Measurements from ENCODE around the gene GPBAR1. TPM values are rescaled to one million over a fixed set of nuclear protein-coding genes. Genes with fewer than 3 reads are reported as not detected.

The GPBAR1 gene
- total RNA-seq, 1 donor from 2014 or later = 9.7 TPM

DNA sequence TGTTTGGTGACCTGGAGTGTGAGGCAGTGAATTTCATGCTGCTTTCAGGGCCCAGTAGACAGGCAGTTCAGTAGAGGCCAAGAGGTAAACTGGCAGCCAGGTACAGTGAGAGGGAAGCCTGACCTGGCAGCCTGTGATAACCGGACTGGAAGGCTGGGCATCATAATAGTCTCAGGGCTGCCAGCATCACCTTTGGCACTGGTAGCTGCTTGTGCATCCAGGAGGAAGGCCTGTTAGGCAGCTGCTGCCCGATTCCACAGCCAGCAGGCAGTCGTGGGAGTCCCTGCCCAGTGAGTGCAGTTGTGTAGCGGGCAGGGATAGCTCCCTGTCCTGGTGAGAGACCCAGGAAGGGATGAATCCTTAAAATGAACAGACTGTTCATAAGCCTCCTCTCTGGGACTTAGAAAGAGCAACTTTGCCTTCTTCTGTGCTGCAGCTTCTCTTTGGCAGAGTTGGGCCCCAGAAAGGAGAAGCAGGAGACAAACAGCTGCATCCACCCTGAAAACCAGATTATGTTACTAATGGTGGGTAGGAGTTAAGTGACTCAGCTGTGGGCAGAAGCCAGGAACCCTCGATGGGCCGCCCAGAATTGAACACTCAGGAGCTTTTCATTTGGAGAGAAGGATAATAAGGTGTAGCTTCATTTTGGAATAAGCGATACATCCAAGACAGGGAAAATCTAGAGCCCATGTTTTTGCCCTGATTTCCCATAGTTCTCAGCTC lies 8.1 kb upstream of the GPBAR1 start:
- Mint-ChIP-seq H3K27me3 (no peaks in the 10 kb centered on the region), H3K27ac (no peak overlapping the region), H3K4me3 (ENCODE audit: low read depth) (no peak overlapping the region), H3K4me1 (ENCODE audit: low read depth) (no peaks in the 10 kb centered on the region), H3K36me3 (ENCODE audit: insufficient read depth) (peaks cover 29% of the 10 kb centered on the region), H3K9me3 (ENCODE audit: low read depth) (no peaks in the 10 kb centered on the region)
- TF ChIP-seq, protein P1, sequence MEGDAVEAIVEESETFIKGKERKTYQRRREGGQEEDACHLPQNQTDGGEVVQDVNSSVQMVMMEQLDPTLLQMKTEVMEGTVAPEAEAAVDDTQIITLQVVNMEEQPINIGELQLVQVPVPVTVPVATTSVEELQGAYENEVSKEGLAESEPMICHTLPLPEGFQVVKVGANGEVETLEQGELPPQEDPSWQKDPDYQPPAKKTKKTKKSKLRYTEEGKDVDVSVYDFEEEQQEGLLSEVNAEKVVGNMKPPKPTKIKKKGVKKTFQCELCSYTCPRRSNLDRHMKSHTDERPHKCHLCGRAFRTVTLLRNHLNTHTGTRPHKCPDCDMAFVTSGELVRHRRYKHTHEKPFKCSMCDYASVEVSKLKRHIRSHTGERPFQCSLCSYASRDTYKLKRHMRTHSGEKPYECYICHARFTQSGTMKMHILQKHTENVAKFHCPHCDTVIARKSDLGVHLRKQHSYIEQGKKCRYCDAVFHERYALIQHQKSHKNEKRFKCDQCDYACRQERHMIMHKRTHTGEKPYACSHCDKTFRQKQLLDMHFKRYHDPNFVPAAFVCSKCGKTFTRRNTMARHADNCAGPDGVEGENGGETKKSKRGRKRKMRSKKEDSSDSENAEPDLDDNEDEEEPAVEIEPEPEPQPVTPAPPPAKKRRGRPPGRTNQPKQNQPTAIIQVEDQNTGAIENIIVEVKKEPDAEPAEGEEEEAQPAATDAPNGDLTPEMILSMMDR (IDR thresholded peaks at IDR 0.05; ENCODE audit: unreplicated experiment) = no peak
- no peak for DNase-seq (ENCODE audit: low spot score, unreplicated experiment)

DNA sequence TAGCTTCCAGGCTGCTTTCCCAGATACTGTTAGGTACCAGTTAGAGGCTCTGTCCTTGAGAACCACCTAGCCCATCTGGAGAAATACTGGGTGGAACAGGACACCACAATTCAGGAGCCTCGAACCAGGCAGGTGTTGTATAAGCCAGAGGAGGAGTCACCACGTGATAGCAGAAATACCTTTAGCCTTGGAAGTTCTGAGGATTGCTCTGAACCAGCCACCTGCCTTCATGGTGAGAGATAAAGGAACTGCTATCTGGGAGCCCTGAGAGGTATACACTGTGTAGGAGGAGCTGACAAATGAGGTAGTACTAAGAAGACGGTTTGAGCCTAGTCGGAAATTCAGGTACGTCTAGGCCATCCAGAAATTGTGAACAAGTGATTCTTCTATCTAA lies 7.6 kb upstream of the GPBAR1 start:
- TF ChIP-seq, protein P1 (IDR thresholded peaks at IDR 0.05; ENCODE audit: unreplicated experiment) = no peak
- no peaks in the 10 kb centered on the region for H3K4me1 Mint-ChIP-seq (ENCODE audit: low read depth)
- no peaks in the 10 kb centered on the region for H3K27me3 Mint-ChIP-seq
- H3K9me3 Mint-ChIP-seq (ENCODE audit: low read depth) = no peaks in the 10 kb centered on the region
- no peak overlapping the region for H3K27ac Mint-ChIP-seq
- H3K36me3 Mint-ChIP-seq (ENCODE audit: insufficient read depth) = peaks cover 26% of the 10 kb centered on the region
- no peak overlapping the region for H3K4me3 Mint-ChIP-seq (ENCODE audit: low read depth)
- DNase-seq (ENCODE audit: low spot score, unreplicated experiment) = no peak

- H3K4me3 Mint-ChIP-seq (ENCODE audit: low read depth) = no peak overlapping the region
- no peak for DNase-seq (ENCODE audit: low spot score, unreplicated experiment)
- H3K4me1 Mint-ChIP-seq (ENCODE audit: low read depth) = peaks cover 8% of the 10 kb centered on the region
- TF ChIP-seq, protein P1 (IDR thresholded peaks at IDR 0.05; ENCODE audit: unreplicated experiment) = no peak
- H3K36me3 Mint-ChIP-seq (ENCODE audit: insufficient read depth) = peaks cover 14% of the 10 kb centered on the region
- no peak overlapping the region for H3K27ac Mint-ChIP-seq
- H3K9me3 Mint-ChIP-seq (ENCODE audit: low read depth) = no peaks in the 10 kb centered on the region
- no peaks in the 10 kb centered on the region for H3K27me3 Mint-ChIP-seq
Observed at GRCh38 chr2:218255446-218255845, 5.4 kb upstream of the GPBAR1 start.

- Mint-ChIP-seq H3K27me3 (no peaks in the 10 kb centered on the region), H3K9me3 (ENCODE audit: low read depth) (no peaks in the 10 kb centered on the region), H3K4me3 (ENCODE audit: low read depth) (no peak overlapping the region), H3K27ac (no peak overlapping the region), H3K36me3 (ENCODE audit: insufficient read depth) (peaks cover 10% of the 10 kb centered on the region), H3K4me1 (ENCODE audit: low read depth) (peaks cover 20% of the 10 kb centered on the region)
- DNase-seq (ENCODE audit: low spot score, unreplicated experiment) = no peak
- TF ChIP-seq, protein P1 (IDR thresholded peaks at IDR 0.05; ENCODE audit: unreplicated experiment) = no peak
Observed at GRCh38 chr2:218256612-218257350, 4.0 kb upstream of the GPBAR1 start.

GRCh38 chr2:218257390-218257981 lies 3.3 kb upstream of the GPBAR1 start:
- TF ChIP-seq, protein P1 (IDR thresholded peaks at IDR 0.05; ENCODE audit: unreplicated experiment) = peak; percentile 49
- Mint-ChIP-seq H3K36me3 (ENCODE audit: insufficient read depth) (peaks cover 8% of the 10 kb centered on the region), H3K27ac (no peak overlapping the region), H3K9me3 (ENCODE audit: low read depth) (no peaks in the 10 kb centered on the region), H3K27me3 (no peaks in the 10 kb centered on the region), H3K4me1 (ENCODE audit: low read depth) (peaks cover 23% of the 10 kb centered on the region), H3K4me3 (ENCODE audit: low read depth) (no peak overlapping the region)
- no peak for DNase-seq (ENCODE audit: low spot score, unreplicated experiment)

Data from progenitor cell of endocrine pancreas (in vitro differentiated cells).